Renal cortex interstitium (tissue), 11 donors: Measurements from ENCODE around the gene MTA1. TPM values are rescaled to one million over a fixed set of nuclear protein-coding genes. Genes with fewer than 3 reads are reported as not detected.

Source experiments
- DNase-seq, 11 donors: peaks; one replicate each; pipeline ENCODE4 v3.0.0-alpha.2; 2013; ENCODE audit warnings: low read depth in 9 of 11, low spot score in 4 of 11; ENCODE audit errors: extremely low read depth in 1 of 11
- polyA plus RNA-seq, 3 donors: library from polyadenylated mRNA; unstranded; fragments of 120-200 nt; gene quantifications; one replicate each; pipeline ENCODE4 v1.2.1, GENCODE V29; 2013; ENCODE audit not compliant: insufficient read length in 3 of 3

Gene MTA1
- polyA plus RNA-seq, 3 donors: 106 to 169 (median 134) TPM

- no peak for DNase-seq
Measured at GRCh38 chr14:105468621-105469241, 49.1 kb downstream of the MTA1 start.

- no peak for DNase-seq
Measured at GRCh38 chr14:105469456-105470349, 50.1 kb downstream of the MTA1 start.

- no peak for DNase-seq
Measured at GRCh38 chr14:105470350-105471296, 51.0 kb downstream of the MTA1 start.

GRCh38 chr14:105471297-105471821 is 51.7 kb downstream of the MTA1 start:
- no peak for DNase-seq

- DNase-seq: no peak
Measured at GRCh38 chr14:105471823-105472485, 52.3 kb downstream of the MTA1 start.

GRCh38 chr14:105472486-105472991 is 52.9 kb downstream of the MTA1 start:
- no peak for DNase-seq

- DNase-seq: no peak
Measured at GRCh38 chr14:105473033-105473676, 53.5 kb downstream of the MTA1 start.

GRCh38 chr14:105473677-105474482 is 54.3 kb downstream of the MTA1 start:
- DNase-seq: peak in 10 of 11 donors; percentile 88 to 95 (median 91)

GRCh38 chr14:105474483-105475268 is 55.0 kb downstream of the MTA1 start, which contains the start of gene CRIP2:
Gene CRIP2 (plus strand): TSS chr14:105474821. CDS start chr14:105474863, 42 bp downstream.
- no peak for DNase-seq

- no peak for DNase-seq
Measured at GRCh38 chr14:105475269-105476096, 55.9 kb downstream of the MTA1 start.

GRCh38 chr14:105476097-105476830 is 56.6 kb downstream of the MTA1 start:
- DNase-seq: no peak

- DNase-seq: no peak
Measured at GRCh38 chr14:105476831-105477659, 57.4 kb downstream of the MTA1 start.

GRCh38 chr14:105477660-105478397 is 58.2 kb downstream of the MTA1 start:
- no peak for DNase-seq
